ENCODE measurements around the gene FLNB. TPM values are rescaled to one million over a fixed set of nuclear protein-coding genes. Genes with fewer than 3 reads are reported as not detected.
A peak's percentile ranks its signal among the peaks of the same experiment; 100 is the strongest.

FLNB gene
- total and polyA plus RNA-seq, 2 of the 8 experiments (the other 6 are each of a cell fraction or from before 2014, with no cell fraction given) = 72.3 to 118 TPM

DNA sequence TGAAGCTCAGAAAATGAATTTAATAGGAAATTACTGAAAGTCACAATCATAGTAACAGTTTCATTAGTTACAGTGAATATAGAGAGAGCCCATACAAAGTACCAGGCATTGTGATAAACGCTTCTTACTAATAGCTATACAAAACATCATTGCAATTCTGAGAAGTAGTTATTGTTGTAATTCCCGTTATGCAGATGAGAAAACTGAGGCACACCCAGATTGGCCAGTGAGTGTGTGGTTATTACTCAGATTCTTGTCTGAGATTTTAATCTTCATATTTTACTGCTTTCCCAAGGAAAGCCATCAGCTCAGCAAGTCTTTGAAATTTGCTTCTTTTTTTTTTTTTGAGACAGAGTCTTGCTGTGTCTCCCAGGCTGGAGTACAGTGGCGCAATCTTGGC is 14.3 kb downstream of the FLNB start:
- H3K4me3 ChIP-seq (ENCODE audit: extremely low read depth in 1 of 4, insufficient read depth in 2 of 4, low read depth in 3 of 4, low read length in 4 of 4) = no peak overlapping the region
- H4K91ac ChIP-seq (replicated peaks; ENCODE audit: insufficient read length, low read length) = no peak overlapping the region
- H3K23ac ChIP-seq (ENCODE audit: insufficient read length) = no peak overlapping the region
- no peak overlapping the region; the same call in 1 of the 2 replicates for H2AK5ac ChIP-seq (ENCODE audit: low read depth, low read length)
- H3K4me1 ChIP-seq (replicated peaks in 1 of 4; ENCODE audit: control insufficient read depth in 3 of 4, insufficient read depth in 4 of 4, low read length in 3 of 4) = peaks cover 19 to 46% (median 36%) of the 10 kb centered on the region in 4 experiments
- no peak overlapping the region for H2BK12ac ChIP-seq (ENCODE audit: low read depth, low read length)
- H4K8ac ChIP-seq (ENCODE audit: extremely low read depth, insufficient read depth, low read length) = no peak overlapping the region
- H3K27me3 ChIP-seq (replicated peaks in 1 of 4; ENCODE audit: control insufficient read depth in 3 of 4, extremely low read depth in 1 of 4, insufficient read depth in 3 of 4, low read length in 3 of 4) = no peaks in the 10 kb centered on the region
- H3K36me3 ChIP-seq (ENCODE audit: control insufficient read depth in 2 of 4, insufficient read depth in 4 of 4, low read length in 3 of 4) = no peaks in the 10 kb centered on the region
- CTCF ChIA-PET (ENCODE audit: partially characterized antibody) = interaction anchor here (0.6 to 1.8 kb wide), 9 partner anchors 9 to 428 kb away, joined by 3 to 6 read pairs (median 3); no protein-coding TSS in a partner anchor
- no peaks in the 10 kb centered on the region for H3K9me3 ChIP-seq (ENCODE audit: insufficient read depth in 2 of 2, low read depth in 1 of 2, low read length in 1 of 2)
- H3K4ac ChIP-seq (replicated peaks; ENCODE audit: insufficient read length, low read depth, low read length) = peak overlapping the region; percentile 53
- no peak overlapping the region for H3K14ac ChIP-seq (ENCODE audit: insufficient read length)
- no peak overlapping the region for H2BK20ac ChIP-seq (ENCODE audit: low read length)
- DNase-seq (ENCODE audit: low read depth in 1 of 2, low spot score in 2 of 2) (no peak), FAIRE-seq (no peak)
- H2BK5ac ChIP-seq (ENCODE audit: low read depth, low read length) = no peak overlapping the region
- H2BK120ac ChIP-seq (replicated peaks; ENCODE audit: low read depth, low read length) = no peak overlapping the region
- H2AFZ ChIP-seq (ENCODE audit: low read length) = no peak overlapping the region
- H2BK15ac ChIP-seq (ENCODE audit: low read length) = no peak overlapping the region
- H3K56ac ChIP-seq (replicated peaks; ENCODE audit: insufficient read length, low read depth, low read length) = no peak overlapping the region
- POLR2A ChIA-PET (ENCODE audit: partially characterized antibody) = interaction anchor here (0.9 to 6.3 kb wide), 5 partner anchors 9 to 37 kb away, joined by 3 to 55 read pairs (median 12); partner anchors contain the start of gene FLNB
- no peak overlapping the region for H4K5ac ChIP-seq (ENCODE audit: insufficient read length, low read depth, low read length)
- no peak overlapping the region for H3K18ac ChIP-seq (ENCODE audit: extremely low read depth, low read length)
- H3K9ac ChIP-seq (replicated peaks in 1 of 4; ENCODE audit: extremely low read depth in 1 of 4, low read depth in 3 of 4, low read length in 3 of 4) = no peak overlapping the region
- H3K4me2 ChIP-seq (ENCODE audit: insufficient read depth in 1 of 2, low read depth in 2 of 2, low read length in 2 of 2) = no peak overlapping the region
- 92% methylated on average over 3 of the region's 3 CpGs; no CpG with 5 or more reads in 1 of the 2 experiments for WGBS, 2 experiments (ENCODE audit: extremely low coverage in 1 of 2, insufficient coverage in 1 of 2, insufficient read length in 1 of 2, insufficient replicate concordance in 2 of 2, low coverage in 1 of 2, low lambda C conversion rate in 2 of 2, missing lambda C conversion rate in 1 of 2)
- peaks cover 3 to 90% of the 10 kb centered on the region in 2 experiments for H3K79me2 ChIP-seq (ENCODE audit: control insufficient read depth in 1 of 2, insufficient read depth in 2 of 2, low read length in 2 of 2)
- H3K23me2 ChIP-seq (ENCODE audit: low read depth, low read length) = no peaks in the 10 kb centered on the region
- H3K27ac ChIP-seq (ENCODE audit: low read depth, low read length) = no peak overlapping the region
- H3K79me1 ChIP-seq (ENCODE audit: low read depth, low read length) = peaks cover 18% of the 10 kb centered on the region
- H4K20me1 ChIP-seq (replicated peaks in 1 of 2; ENCODE audit: control insufficient read depth in 1 of 2, insufficient read depth in 2 of 2, low read length in 2 of 2) = peaks cover 0 to 2% of the 10 kb centered on the region in 2 experiments
- TF ChIP-seq EP300 (IDR thresholded peaks at IDR 0.05; ENCODE audit: borderline replicate concordance in 1 of 2, low read depth in 2 of 2, low read length in 2 of 2) (no peak), SRF (IDR thresholded peaks at IDR 0.05; ENCODE audit: low read depth, low read length) (no peak), FOSL1 (IDR thresholded peaks at IDR 0.05; ENCODE audit: insufficient read depth, low read depth, low read length) (no peak), RAD21 (IDR thresholded peaks at IDR 0.05 in 1 of 2, conservative IDR thresholded peaks at IDR 0.05 in 1 of 2; ENCODE audit: low read depth in 2 of 2, low read length in 2 of 2) (no peak), RBBP5 (IDR thresholded peaks at IDR 0.05; ENCODE audit: borderline replicate concordance, low read depth, low read length) (no peak), TAF1 (IDR thresholded peaks at IDR 0.05; ENCODE audit: low read depth, low read length) (no peak), CBX5 (IDR thresholded peaks at IDR 0.05; ENCODE audit: low read depth, low read length) (no peak), MAFK (IDR thresholded peaks at IDR 0.05; ENCODE audit: low read depth, low read length) (no peak), CTBP2 (IDR thresholded peaks at IDR 0.05; ENCODE audit: borderline replicate concordance, insufficient read depth, insufficient read length, low read length) (no peak), SUZ12 (IDR thresholded peaks at IDR 0.05; ENCODE audit: low read length) (no peak), GABPA (IDR thresholded peaks at IDR 0.05; ENCODE audit: borderline replicate concordance, insufficient read depth, low read length) (no peak), NANOG (IDR thresholded peaks at IDR 0.05; ENCODE audit: insufficient read depth, low read depth, low read length, poor library complexity, severe bottlenecking) (no peak)
- TF ChIP-seq, protein P1, sequence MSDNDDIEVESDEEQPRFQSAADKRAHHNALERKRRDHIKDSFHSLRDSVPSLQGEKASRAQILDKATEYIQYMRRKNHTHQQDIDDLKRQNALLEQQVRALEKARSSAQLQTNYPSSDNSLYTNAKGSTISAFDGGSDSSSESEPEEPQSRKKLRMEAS (IDR thresholded peaks at IDR 0.05) = no peak
